ENCODE measurements around the gene ADARB2.
"Not testable (repeated sequence)": the region's sequence is repeated elsewhere in the genome, so short reads cannot be mapped to it uniquely, and the experiment has no call there.

The ADARB2 gene

DNA sequence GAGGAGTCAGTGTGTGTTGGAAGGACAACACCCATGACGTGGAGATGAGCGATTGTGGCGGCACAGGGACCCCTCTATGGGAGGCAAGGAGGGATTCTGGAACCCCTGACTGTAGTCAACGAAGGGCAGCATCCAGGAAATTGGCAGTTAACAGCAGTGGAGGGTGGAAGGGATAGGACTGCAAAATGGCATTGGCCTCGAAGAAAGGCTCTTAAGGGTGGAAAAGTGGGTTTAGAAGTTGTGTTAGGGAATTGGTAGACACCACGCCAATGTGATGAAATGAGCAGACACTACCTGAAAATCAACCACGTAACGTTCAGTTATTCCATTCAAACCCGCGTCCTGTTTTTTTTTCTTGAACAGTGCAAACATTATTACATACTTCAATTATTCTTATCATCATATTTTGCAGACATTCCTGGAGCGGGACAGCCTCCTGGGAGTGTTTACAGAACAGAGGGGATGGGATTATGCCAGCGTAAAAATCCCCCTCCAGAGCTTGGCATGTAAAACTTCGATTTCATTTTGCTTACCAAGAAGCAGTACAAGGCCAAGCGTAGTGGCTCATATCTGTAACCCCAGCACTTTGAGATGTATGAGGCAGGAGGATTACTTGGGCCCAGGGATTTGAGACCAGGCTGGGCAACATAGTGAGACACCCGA is 409.0 kb downstream of the ADARB2 start:
- no peak for DNase-seq

DNA sequence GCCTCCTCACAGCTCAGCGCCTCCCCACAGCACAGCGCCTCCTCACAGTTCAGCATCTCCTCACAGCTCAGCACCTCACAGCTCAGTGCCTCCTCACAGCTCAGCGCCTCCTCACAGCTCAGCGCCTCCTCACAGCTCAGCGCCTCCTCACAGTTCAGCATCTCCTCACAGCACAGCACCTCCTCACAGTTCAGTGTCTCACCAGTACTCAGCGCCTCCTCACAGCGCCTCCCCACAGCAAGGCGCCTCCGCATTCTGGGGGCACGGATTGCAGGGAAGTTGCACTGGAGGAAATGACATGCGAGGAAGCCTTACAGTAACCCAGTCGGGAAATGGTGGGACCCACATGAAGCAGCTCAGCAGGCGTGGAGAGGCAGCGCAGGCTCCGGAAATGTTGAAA is 409.6 kb downstream of the ADARB2 start:
- no peak for DNase-seq

DNA sequence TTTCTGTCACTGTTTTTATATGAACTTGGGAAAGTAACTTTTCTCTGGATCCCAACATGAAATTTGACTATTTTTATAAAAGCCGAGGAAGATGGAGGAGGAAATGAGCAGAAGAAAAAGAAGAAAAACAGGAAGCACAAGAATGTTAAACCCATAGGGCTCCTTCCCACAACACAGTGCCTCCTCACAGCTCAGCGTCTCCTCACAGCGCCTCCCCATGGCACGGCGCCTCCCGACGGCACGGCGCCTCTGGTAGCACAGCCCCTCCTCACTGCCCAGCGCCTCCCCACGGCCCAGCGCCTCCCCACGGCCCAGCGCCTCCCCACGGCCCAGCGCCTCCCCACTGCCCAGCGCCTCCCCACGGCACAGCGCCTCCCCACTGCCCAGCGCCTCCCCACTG is 410.8 kb downstream of the ADARB2 start:
- DNase-seq, result not testable (repeated sequence)

DNA sequence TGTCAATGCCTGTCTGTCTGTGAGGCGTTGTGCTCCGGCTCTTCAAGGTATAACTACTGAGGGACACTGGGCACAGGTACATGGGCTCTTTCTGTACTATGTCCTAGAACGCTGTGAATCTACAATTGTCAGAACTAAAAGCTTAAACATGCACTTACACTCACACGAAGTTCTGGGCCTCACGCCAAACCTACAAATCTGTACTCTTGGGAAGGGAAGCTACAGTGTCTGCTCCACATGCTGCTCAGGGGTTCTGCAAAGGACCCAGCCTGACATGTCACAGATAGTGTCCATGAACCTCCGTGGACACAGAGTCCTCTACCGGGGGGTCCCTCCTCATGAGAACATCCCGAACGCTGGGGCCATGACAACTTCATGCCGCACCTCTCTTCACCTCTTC is 412.4 kb downstream of the ADARB2 start:
- no peak for DNase-seq

DNA sequence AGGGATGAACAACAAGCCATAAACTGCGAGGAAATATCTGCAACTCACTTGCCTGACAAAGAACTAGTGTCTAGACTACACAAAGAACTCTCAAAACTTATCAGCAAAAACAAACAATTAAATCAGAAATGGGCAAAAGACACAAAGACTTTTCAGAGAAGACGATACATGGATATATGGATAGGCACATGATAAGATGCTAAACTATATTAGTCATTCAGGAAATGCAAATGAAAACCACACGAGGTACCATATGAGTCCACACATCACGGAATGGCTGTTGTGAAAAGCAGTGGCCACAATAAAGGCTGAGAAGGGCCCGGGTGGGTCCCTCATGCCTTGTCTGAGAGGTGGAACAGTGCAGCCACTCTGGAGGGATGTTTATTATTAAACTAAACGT is 413.4 kb downstream of the ADARB2 start:
- no peak for DNase-seq

DNA sequence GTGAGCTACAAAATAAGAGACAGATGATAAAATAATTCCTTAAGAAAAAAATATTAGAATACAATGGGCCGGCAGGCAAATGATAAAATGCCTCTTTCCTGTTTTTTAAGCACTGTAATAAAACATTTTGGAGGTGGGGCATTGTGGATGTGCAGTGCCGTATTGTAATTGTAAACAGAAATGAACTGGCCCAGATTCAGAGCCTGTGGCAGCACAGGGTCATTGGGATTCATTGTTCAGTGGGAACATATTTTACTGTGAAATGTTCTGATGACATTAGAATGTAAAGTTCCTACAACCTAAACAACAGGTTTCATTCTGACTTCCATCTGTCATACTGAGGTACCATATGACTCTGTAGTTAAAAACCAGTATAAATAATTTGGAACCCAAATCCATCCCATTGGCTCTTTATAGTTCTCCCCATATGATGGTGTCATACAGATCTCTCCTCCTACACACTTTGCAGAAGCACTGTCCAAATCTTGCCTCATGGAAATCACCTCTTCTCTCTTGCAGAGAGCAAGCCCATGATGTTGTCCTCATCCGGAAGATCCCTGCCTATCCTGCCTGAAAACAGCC is 416.5 kb downstream of the ADARB2 start:
- no peak for DNase-seq

DNA sequence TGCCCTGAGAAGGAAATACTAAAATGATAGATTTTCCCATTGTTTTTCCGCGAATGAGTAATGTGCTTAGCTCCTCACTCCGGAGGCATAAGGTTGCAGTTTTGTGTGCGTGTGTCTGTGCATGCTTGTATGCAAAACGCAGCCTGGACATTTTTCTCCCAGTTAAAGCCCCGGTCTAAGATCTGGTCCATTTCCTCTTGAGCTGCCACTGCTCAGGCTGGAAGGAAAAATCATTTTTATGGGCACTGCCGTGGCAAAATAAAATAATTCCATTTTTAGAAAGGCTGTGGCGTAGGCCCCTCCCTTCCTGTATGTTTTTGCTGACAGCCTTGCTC is 420.5 kb downstream of the ADARB2 start:
- no peak for DNase-seq

DNA sequence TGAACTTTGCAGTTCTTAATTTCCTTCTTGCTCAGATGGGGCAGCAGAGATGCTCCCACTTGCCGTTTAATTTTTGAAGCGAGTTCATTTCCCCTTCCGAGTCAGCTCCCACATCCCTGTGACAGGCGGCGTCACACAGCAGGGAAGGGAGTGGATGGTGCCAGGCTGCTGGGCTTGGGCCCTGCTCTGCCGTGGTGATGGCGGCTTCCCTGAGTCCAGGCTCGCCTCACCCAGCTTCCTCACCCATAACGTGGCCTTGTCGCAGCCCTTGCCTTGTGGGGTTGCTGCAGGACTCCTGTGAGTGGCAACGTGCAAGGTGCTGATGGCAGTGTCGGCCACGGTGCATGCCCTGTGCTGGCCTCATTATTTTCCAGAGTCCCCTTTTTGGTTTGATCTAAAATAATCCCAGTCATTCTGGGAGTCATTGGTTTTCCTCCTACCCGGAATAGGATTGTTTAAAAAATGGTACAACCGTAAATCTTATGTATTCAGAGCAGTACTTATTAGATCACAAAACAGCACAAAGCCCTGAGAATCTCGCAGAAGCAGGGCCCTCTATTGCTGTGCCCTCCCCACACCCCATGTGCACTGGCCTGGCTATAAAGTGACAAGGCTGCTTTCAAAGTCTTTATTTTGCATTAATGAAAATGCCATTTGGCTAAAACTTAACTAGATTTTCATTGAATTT is 421.1 kb downstream of the ADARB2 start:
- no peak for DNase-seq

DNA sequence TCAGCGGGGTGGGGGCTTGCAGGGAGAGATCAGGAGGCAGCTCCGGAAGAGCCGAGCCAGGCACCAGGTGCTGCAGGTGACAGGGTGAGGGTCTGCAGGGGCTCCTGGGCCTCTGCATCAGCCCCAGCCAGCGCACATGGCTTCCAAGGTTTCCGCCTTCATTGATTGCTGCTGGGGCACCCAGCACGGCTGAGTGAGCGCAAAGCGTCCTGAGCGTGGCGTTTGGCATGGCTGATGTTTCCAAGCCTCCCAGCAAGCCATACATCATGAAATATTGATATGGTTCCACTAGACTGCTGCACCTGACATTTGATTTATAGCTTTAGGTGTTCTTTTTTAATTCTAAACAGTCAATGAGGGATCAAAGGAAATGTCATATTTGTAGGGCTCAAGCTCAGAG is 422.1 kb downstream of the ADARB2 start:
- no peak for DNase-seq

DNA sequence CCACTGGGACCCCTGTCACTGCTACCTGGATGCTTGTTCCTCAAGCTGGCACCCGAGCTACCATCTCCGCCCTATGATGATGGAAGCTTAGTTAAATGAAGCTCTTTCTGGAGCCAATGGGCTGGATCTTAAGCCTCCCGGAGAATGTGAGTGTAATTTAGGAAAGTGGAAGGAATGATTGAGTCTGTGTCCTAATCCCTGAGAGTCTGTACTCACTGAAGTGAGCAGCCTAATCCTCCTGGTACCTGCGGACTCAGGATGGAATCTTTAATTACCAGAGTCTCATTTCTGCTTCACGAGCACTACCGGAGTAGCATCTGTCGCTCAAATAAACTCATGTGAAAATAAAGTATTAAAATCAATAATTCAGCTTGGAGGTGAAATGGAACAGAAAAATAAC is 425.6 kb downstream of the ADARB2 start:
- DNase-seq, result no peak

DNA sequence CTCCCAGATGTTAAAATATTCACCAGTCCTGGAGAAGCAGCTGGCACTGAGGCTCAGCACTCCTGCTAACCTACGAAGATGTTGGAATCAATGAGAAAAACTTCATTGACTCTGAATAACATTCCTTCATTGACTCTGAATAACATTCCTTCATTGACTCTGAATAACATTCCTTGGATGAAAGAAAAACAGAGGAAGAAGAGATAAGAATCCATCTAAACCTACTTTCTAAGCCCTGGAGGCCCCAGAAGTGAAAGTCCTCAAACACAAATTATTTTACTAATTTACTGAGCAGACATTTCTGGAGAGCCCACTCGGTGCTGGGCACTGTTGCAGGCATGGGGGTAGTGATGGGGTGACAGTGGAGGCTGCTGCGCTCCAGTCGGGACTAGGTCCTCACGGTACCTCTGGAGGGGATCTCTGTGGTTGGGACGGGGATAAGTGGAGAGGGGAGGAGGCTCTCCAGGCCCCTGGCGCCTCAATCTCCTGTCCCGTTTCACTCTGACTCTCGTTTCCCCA is 427.0 kb downstream of the ADARB2 start:
- DNase-seq, result no peak

DNA sequence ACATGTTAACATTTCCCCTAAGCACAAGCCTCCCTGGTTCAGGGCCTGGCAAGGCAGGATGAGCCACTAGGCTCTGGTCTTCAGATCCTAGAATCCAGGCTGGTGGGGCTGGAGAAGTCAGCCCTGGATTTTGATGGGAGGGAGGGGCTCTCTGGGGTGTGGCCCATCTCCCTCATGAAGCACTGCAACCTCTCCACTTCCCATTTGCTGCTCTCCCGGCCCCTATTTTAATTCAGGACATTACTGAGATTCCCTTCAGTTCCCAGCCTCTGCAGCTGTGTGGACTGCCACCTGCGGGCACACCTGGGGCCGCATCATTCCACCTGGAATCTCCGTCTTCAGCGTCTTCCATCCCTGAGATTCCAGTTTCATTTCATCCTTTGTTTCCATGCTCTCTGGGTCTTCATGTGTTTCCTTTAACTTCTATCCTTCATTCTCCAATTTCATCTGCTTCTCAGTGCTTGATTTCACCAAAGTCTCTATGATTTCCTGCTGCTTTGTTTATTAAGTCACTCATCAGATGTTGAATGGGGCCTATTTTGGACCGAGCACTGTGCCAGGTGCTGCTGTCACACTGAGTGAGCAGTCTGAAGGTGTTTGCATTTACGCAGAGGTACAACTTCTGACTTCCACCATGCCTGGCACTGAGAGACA is 427.6 kb downstream of the ADARB2 start:
- no peak for DNase-seq

DNA sequence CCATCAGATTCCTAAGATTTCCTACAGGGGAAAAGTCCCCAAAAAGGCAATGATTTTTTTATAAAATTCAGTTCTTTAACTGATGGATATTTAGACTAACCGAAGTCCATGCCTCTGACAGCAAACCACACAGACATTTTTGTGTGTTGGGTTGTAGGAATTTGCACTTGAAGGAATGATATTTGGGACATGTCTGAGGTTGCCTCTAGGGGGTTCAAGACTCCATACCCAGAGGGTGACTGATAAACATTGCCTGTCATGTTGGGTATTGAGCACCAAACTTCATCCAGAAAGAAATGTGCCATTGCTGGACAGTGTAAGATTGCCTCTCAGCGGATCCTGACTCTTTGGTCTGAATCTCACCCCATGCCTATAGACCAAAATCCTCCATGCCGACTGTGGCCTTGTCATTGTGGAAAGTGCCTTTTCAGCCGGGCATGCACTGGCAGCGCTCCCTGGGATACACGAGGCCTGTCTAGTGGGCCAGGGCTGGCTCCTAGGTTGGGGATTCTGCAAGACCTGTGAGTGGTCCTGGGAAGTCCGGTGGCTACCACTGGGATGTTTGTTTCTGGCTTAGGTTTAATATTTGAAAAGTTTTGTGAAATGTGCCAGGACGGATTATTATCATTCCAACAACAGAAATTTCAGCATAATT is 428.2 kb downstream of the ADARB2 start:
- no peak for DNase-seq

DNA sequence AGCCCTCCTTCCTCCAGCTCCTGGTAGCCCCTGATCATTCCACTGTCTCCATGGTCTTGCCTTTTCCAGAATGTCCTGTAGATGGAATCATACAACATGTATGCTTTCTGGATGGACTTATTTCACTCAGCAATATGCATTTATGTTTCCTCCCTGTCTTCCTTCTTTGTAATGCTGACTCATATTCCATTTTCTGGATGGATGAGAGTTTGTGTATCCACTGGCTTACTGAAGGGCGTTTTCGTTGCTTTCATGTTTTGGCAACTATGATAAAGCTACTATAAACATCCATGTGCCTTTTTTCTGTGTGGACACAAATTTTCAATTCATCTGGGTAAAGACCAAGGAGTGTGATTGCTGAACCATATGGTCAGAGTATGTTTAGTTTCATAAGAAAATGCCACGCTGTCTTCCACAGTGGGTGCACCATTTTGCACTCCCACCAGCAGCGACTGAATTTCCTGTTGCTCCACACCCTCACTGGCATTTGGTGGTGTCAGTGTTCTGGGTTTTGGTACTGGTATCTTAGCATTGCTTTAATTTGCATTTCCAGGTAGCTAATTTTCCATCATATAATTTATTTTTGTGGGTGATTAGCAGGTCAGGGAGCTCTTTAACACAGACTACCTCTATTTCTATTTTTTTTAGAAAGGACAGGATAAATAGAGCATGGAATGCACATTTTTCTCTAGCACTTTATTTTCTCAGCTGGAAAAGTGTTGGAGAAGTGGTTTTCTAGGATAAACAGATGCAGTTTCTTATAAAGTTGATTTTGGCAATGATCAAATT is 429.0 kb downstream of the ADARB2 start:
- no peak for DNase-seq

DNA sequence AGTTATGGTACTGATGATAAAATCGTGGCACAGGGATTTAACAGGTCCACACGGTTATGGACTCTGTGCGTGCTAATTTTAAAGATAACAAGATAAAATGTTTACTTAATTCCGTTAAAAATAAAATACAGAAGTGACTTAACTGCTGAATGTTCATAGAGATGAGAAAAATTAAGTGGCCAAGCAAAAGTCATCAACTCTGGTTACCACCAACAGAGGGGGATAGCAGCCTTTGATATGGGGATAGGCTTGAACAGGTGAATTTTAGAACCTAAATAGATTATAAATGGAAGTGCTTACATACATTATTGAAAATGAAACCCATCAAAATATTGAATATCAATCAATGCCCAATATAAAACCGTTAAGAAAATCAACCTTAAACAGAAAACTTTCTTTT is 436.2 kb downstream of the ADARB2 start:
- DNase-seq, result no peak

DNA sequence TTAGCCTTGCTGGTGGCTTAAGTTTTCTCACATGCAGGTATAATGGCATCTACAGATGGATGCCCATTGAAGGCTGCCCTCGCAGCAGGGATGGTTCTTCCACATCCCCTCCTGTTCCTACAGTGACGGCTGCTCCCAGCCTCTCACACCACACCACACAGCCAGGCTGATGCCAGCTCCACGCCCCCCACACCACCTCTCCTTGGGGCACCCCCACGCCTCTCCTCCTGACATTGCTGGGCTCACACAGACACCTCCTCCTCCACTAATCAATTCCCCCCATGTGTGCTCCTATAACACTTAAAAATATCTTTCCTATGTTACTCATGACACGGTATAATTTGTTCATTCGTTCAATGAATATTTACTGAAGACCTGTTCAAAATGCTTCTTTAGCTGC is 437.1 kb downstream of the ADARB2 start:
- no peak for DNase-seq

DNA sequence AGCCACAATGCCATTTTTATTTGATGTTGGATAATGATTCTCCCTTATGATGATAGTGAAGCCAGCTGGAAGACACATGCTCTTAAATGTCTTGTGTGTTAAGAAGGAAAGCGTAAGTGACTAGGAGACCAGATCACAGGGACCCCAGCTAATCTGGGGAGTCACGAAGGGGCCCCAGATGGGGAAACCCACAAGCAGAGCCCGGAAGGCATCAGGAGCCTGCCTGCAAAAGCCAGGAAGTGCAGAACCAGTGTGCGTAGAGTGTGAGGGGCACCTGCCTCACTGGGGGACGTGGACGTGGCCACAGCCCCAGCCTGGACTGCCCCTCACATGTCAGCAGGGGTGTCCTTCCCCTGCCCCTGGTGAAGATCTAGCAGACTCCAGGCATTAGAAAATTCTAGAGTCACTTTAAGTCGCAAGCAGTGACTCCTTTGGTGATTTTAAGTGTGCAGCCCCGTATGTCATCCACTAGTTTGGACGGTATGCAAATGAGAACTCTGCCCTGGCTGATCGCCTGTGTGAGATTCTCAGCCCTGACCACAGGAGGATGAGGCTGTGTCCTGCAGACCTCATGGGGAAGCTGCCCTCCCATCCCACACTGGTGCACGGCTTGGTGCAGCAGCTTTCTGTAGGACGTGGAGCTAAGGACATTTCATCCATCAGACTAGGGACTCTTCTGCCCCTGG is 438.1 kb downstream of the ADARB2 start:
- DNase-seq, result no peak

DNA sequence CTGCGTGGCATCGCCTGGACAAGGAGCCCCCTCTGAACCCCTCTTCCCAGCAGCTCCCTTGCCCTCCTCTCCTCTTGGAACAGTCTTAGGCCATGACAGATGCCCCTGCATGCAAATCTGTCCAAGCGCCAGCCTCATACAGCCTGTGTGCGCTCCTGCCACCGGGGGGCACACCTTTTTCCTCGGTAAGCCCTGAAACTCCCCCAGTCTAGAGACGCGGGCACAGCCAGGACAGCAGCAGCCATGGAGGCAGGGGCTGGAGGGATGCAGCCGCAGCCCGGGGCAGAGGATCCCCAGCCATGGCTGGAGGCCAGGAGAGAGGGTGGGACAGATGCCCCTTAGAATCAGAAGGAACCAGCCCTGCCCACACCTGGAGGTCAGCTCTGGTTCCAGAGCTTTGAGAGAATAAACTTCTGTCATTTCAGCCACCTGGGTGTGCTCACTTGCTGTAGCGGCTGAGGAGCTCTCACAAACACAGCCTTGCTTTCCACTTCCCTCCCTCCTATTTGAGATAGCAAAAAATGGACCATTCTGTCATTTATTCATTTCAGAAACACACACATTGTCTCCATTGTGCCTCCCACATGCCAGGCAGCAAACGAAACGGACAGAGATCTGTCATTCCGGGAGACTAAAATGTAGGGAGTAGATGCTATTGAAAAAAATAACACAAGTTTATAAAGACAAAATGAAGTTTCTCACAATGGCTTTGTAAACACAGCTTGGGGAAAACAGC is 439.6 kb downstream of the ADARB2 start:
- DNase-seq, result no peak

DNA sequence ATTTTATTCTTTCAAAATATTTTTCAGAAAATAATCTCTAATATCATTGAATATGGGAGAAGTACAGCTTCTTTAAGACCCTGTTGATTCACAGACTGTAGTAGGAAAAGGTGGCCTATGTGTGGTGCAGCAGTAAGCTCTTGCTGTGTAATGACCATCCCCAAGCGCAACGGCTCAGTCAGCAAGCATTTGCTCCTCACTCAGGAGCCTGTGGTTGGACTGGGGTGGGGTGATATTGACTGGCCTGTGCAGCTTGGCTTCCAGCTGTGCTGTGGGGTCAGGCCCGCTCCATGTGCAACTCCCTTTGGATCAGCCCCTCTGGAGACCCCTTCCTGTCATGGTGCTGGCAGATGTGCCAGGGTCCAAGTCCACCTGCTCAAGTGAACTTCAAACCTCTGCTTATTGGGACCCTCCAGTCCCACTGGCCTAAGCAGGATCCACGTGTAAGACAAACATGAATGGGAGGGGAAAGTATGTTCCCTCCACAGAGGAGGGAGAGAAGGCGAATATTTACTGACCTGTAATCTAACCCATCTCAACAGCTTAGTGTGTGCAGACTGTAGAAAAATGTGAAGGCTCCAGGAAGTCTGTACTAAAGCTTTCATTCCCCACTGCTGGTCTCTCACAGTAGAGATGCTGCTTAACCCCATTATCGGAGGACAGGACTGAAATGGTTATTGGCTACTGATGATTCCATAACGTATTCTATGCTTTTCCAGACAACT is 441.4 kb downstream of the ADARB2 start:
- DNase-seq, result no peak

DNA sequence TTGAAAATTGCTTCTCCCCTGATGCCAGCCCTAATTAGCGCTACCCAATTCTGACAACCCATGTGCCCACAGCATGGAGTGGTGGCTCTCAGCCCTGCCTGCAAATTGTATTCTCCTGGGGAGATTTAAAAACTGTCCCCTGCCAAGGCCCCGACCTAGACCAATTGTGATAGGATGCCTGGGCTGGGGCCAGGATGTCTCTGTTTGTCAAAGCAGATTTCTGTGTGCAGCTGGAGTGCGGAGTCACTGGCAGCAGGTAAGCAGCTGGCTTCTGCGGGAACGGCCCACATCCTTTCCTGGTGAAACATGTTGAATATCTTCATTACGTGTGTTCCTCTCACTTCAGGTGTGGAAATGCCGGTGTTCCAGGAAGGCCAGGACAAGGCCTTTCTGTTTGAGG is 442.6 kb downstream of the ADARB2 start:
- DNase-seq, result no peak

Measured in CD4-positive, alpha-beta T cell treated with Interleukin-12 subunit alpha and Interleukin-12 subunit beta, for 1 hour (primary cell).